Neuronal stem cell (in vitro differentiated cells): ENCODE measurements around the gene TSC22D4.

ENCODE experiments used
- DNase-seq: peaks from one replicate; pipeline ENCODE4 v3.0.0-alpha.2; 2013; ENCODE audit warnings: low spot score
- H2AFZ ChIP-seq: one replicate; pipeline ENCODE4 v1.6.1; 2013; ENCODE audit warnings: mild to moderate bottlenecking, low read length, inconsistent platforms
- H2AK5ac ChIP-seq: 2 replicates; pipeline ENCODE4 v1.6.1; 2013; ENCODE audit warnings: low read depth, mild to moderate bottlenecking, inconsistent platforms, low read length, moderate library complexity, mixed read lengths
- H2BK120ac ChIP-seq: 2 replicates; pipeline ENCODE4 v1.6.1; 2013; ENCODE audit warnings: low read depth, mild to moderate bottlenecking, inconsistent platforms, low read length, moderate library complexity, mixed read lengths
- H2BK12ac ChIP-seq: one replicate; pipeline ENCODE4 v1.6.1; 2013; ENCODE audit warnings: low read length, inconsistent platforms
- H2BK15ac ChIP-seq: 2 replicates; pipeline ENCODE4 v1.6.1; 2013; ENCODE audit warnings: mild to moderate bottlenecking, low read length, inconsistent platforms, mixed read lengths
- H2BK5ac ChIP-seq: one replicate; pipeline ENCODE4 v1.6.1; 2013; ENCODE audit warnings: inconsistent platforms, mild to moderate bottlenecking, low read length, moderate library complexity
- H3K14ac ChIP-seq: one replicate; pipeline ENCODE4 v1.6.1; 2013; ENCODE audit warnings: low read length, inconsistent platforms
- H3K18ac ChIP-seq: 2 replicates; pipeline ENCODE4 v1.6.1; 2013; ENCODE audit warnings: low read length, inconsistent platforms
- H3K23ac ChIP-seq: 2 replicates; pipeline ENCODE4 v1.6.1; 2013; ENCODE audit warnings: low read depth, mild to moderate bottlenecking, mixed read lengths, low read length, inconsistent platforms; ENCODE audit not compliant: poor library complexity
- H3K27ac ChIP-seq: replicated peaks from 3 replicates; pipeline ENCODE4 v1.5.1; 2013; ENCODE audit warnings: low read length, inconsistent platforms
- H3K27me3 ChIP-seq, 3 experiments: 2 replicates each; pipeline ENCODE4 v1.6.1; 2013; ENCODE audit warnings: low read length in 3 of 3, mild to moderate bottlenecking in 2 of 3, inconsistent platforms in 1 of 3, low read depth in 1 of 3, mixed read lengths in 1 of 3, moderate library complexity in 1 of 3; ENCODE audit not compliant: control insufficient read depth in 3 of 3, insufficient read depth in 3 of 3
- H3K36me3 ChIP-seq, 2 donors: replicated peaks in 1 of 2; 2 replicates each; pipeline ENCODE4 v1.6.1; 2013; ENCODE audit warnings: low read length in 2 of 2; ENCODE audit not compliant: control insufficient read depth in 2 of 2, insufficient read depth in 2 of 2
- H3K4ac ChIP-seq: 2 replicates; pipeline ENCODE4 v1.6.1; 2013; ENCODE audit warnings: inconsistent platforms, mild to moderate bottlenecking, low read length, moderate library complexity
- H3K4me1 ChIP-seq, 2 donors: 1 replicate in 1 of 2; 2 replicates in 1 of 2; pipeline ENCODE4 v1.6.1; 2013; ENCODE audit warnings: low read length in 2 of 2, low read depth in 1 of 2; ENCODE audit not compliant: control insufficient read depth in 2 of 2, insufficient read depth in 1 of 2
- H3K4me2 ChIP-seq: one replicate; pipeline ENCODE4 v1.6.1; 2013; ENCODE audit warnings: mild to moderate bottlenecking, low read length, inconsistent platforms; ENCODE audit not compliant: insufficient read depth, poor library complexity, severe bottlenecking
- H3K4me3 ChIP-seq, 2 donors: 2 replicates each; pipeline ENCODE4 v1.5.1; 2013; ENCODE audit warnings: low read length in 2 of 2, mild to moderate bottlenecking in 2 of 2, inconsistent platforms in 1 of 2, moderate library complexity in 1 of 2
- H3K79me1 ChIP-seq: one replicate; pipeline ENCODE4 v1.6.1; 2013; ENCODE audit warnings: low read depth, mild to moderate bottlenecking, inconsistent platforms, low read length, moderate library complexity
- H3K9ac ChIP-seq: one replicate; pipeline ENCODE4 v1.6.1; 2013; ENCODE audit warnings: mild to moderate bottlenecking, low read depth, low read length, inconsistent platforms; ENCODE audit not compliant: poor library complexity
- H3K9me3 ChIP-seq, 2 donors: replicated peaks in 1 of 2; 2 replicates each; pipeline versions ENCODE3 to v1.6.1; 2013; ENCODE audit warnings: low read length in 2 of 2, mild to moderate bottlenecking in 2 of 2, inconsistent platforms in 1 of 2, low read depth in 1 of 2, mixed read lengths in 1 of 2, moderate library complexity in 1 of 2; ENCODE audit not compliant: control insufficient read depth in 2 of 2, insufficient read depth in 1 of 2
- H4K8ac ChIP-seq: one replicate; pipeline ENCODE4 v1.6.1; 2013; ENCODE audit warnings: low read depth, mild to moderate bottlenecking, inconsistent platforms, low read length, moderate library complexity
- H4K91ac ChIP-seq: one replicate; pipeline ENCODE4 v1.6.1; 2013; ENCODE audit warnings: low read length, low read depth, mild to moderate bottlenecking, inconsistent platforms; ENCODE audit not compliant: poor library complexity
- WGBS, 2 donors: extraction: QIAGEN DNeasy Blood & Tissue Kit; methylation state at CpG; one replicate each; pipeline ENCODE4 v1.1.7; 2013; ENCODE audit warnings: missing lambda C conversion rate in 2 of 2, mixed read lengths in 1 of 2; ENCODE audit not compliant: insufficient read length in 2 of 2, insufficient replicate concordance in 1 of 2; ENCODE audit errors: extremely low coverage in 2 of 2; 5-methylcytosine and 5-hydroxymethylcytosine counted together

The TSC22D4 gene

GRCh38 chr7:100469227-100470044, 9.6 kb downstream of the TSC22D4 start:
- H3K4ac ChIP-seq, result no peak overlapping the region
- H3K23ac ChIP-seq, result peak overlapping the region; percentile 89
- H3K4me2 ChIP-seq, result no peak overlapping the region
- no CpG with 5 or more reads among the region's 13 CpGs for WGBS, 2 donors
- H2BK12ac ChIP-seq, result peak overlapping the region; percentile 41
- H3K14ac ChIP-seq, result peak overlapping the region; percentile 56
- no peak overlapping the region for H2BK15ac ChIP-seq
- H3K27ac ChIP-seq, result no peak overlapping the region
- no peaks in the 10 kb centered on the region for H3K9me3 ChIP-seq
- H3K4me1 ChIP-seq, result peaks cover 4% of the 10 kb centered on the region in 2 donors
- H2AFZ ChIP-seq, result no peak overlapping the region
- peaks cover 7 to 42% of the 10 kb centered on the region in 2 donors for H3K36me3 ChIP-seq
- peak overlapping the region; percentile 93 for H3K18ac ChIP-seq
- H3K4me3 ChIP-seq, result no peak overlapping the region
- peak; percentile 77 for DNase-seq
- H3K79me1 ChIP-seq, result peaks cover 1% of the 10 kb centered on the region
- H2BK120ac ChIP-seq, result no peak overlapping the region
- H2AK5ac ChIP-seq, result peak overlapping the region; percentile 88
- H3K27me3 ChIP-seq, result no peaks in the 10 kb centered on the region
- H3K9ac ChIP-seq, result peak overlapping the region; percentile 44
- H4K91ac ChIP-seq, result no peak overlapping the region
- H2BK5ac ChIP-seq, result peak overlapping the region; percentile 66
- H4K8ac ChIP-seq, result peak overlapping the region; percentile 43

- H3K36me3 ChIP-seq, result peaks cover 5 to 29% of the 10 kb centered on the region in 2 donors
- H2AK5ac ChIP-seq, result peak overlapping the region; percentile 5
- no peak overlapping the region for H3K9ac ChIP-seq
- no peak overlapping the region for H2AFZ ChIP-seq
- no peak overlapping the region for H3K18ac ChIP-seq
- H3K9me3 ChIP-seq, result no peaks in the 10 kb centered on the region
- H3K4me3 ChIP-seq, result no peak overlapping the region
- H2BK5ac ChIP-seq, result no peak overlapping the region
- no peak overlapping the region for H4K91ac ChIP-seq
- no CpG with 5 or more reads among the region's 22 CpGs for WGBS, 2 donors
- H2BK12ac ChIP-seq, result no peak overlapping the region
- H3K4me2 ChIP-seq, result no peak overlapping the region
- H3K27me3 ChIP-seq, result no peaks in the 10 kb centered on the region
- no peak overlapping the region for H3K14ac ChIP-seq
- peak overlapping the region; percentile 23 for H4K8ac ChIP-seq
- H3K27ac ChIP-seq, result no peak overlapping the region
- H3K79me1 ChIP-seq, result peaks cover 1% of the 10 kb centered on the region
- H2BK120ac ChIP-seq, result no peak overlapping the region
- peaks cover 4% of the 10 kb centered on the region in 2 donors for H3K4me1 ChIP-seq
- H2BK15ac ChIP-seq, result no peak overlapping the region
- no peak overlapping the region for H3K4ac ChIP-seq
- DNase-seq, result no peak
- no peak overlapping the region for H3K23ac ChIP-seq
Observed at GRCh38 chr7:100467638-100468373, 11.2 kb downstream of the TSC22D4 start.

- H3K36me3 ChIP-seq, result peaks cover 5 to 23% of the 10 kb centered on the region in 2 donors
- peaks cover 4% of the 10 kb centered on the region in 2 donors for H3K4me1 ChIP-seq
- H4K8ac ChIP-seq, result peak overlapping the region; percentile 23
- no peak overlapping the region for H3K23ac ChIP-seq
- no peaks in the 10 kb centered on the region for H3K9me3 ChIP-seq
- no CpG with 5 or more reads among the region's 32 CpGs for WGBS, 2 donors
- no peak overlapping the region for H4K91ac ChIP-seq
- H2BK5ac ChIP-seq, result no peak overlapping the region
- no peaks in the 10 kb centered on the region for H3K79me1 ChIP-seq
- H2AFZ ChIP-seq, result no peak overlapping the region
- H3K14ac ChIP-seq, result no peak overlapping the region
- H2BK12ac ChIP-seq, result no peak overlapping the region
- DNase-seq, result no peak
- H3K4me3 ChIP-seq, result no peak overlapping the region
- peak overlapping the region; percentile 13 for H2AK5ac ChIP-seq
- H3K18ac ChIP-seq, result no peak overlapping the region
- no peak overlapping the region for H3K27ac ChIP-seq
- peak overlapping the region; percentile 27 for H3K4ac ChIP-seq
- H2BK15ac ChIP-seq, result no peak overlapping the region
- no peak overlapping the region for H2BK120ac ChIP-seq
- no peak overlapping the region for H3K9ac ChIP-seq
- no peak overlapping the region for H3K4me2 ChIP-seq
- no peaks in the 10 kb centered on the region for H3K27me3 ChIP-seq
Observed at GRCh38 chr7:100466653-100467605, 12.1 kb downstream of the TSC22D4 start.
